Prostate gland (tissue), 2 donors: ENCODE results near the gene FOXP4. TPM values are rescaled to one million over a fixed set of nuclear protein-coding genes. Genes with fewer than 3 reads are reported as not detected.

Experiments
- DNase-seq: peaks from one replicate; pipeline ENCODE4 v3.0.0-alpha.2; 2019; ENCODE audit warnings: low spot score
- H3K27ac ChIP-seq, 2 donors: fragments of 200-600 bp; sonication (generic); 2 replicates each; pipeline ENCODE4 v1.5.1; 2017 to 2019
- H3K27me3 ChIP-seq: fragments of 200-600 bp; sonication (generic); replicated peaks from 2 replicates; pipeline ENCODE4 v1.5.1; 2019; ENCODE audit not compliant: insufficient read depth
- H3K36me3 ChIP-seq, 2 donors: fragments of 200-600 bp; sonication (generic); 1 replicate in 1 of 2; 2 replicates in 1 of 2; pipeline versions ENCODE4 v1.5.1 to v1.8.1; 2017 to 2019
- H3K4me1 ChIP-seq: fragments of 200-600 bp; sonication (generic); replicated peaks from 2 replicates; pipeline ENCODE4 v1.5.1; 2019
- H3K4me3 ChIP-seq, 2 donors: fragments of 200-600 bp; sonication (generic); 2 replicates each; pipeline ENCODE4 v1.5.1; 2017 to 2019
- H3K9me3 ChIP-seq: fragments of 200-600 bp; sonication (generic); 2 replicates; pipeline ENCODE4 v1.5.1; 2017
- POLR2A ChIP-seq: fragments of 450-650 bp; IDR thresholded peaks from one replicate; pipeline ENCODE4 v1.6.1; 2016; ENCODE audit warnings: antibody characterized with exemption, mild to moderate bottlenecking
- POLR2AphosphoS5 ChIP-seq: sonication (generic); formaldehyde crosslinking; IDR thresholded peaks from one replicate; pipeline ENCODE4 v1.6.1; 2017; ENCODE audit warnings: antibody characterized with exemption
- WGBS: methylation state at CpG from one replicate; pipeline ENCODE4 v1.1.5; 2018; 5-methylcytosine and 5-hydroxymethylcytosine counted together
- intact Hi-C: fragments of 100-400 bp; cut with DNase I; formaldehyde crosslinking; loops from one replicate; pipeline ENCODE4 v1.14.2; 2022
- total RNA-seq, 2 donors: library from RNA; depleted of rRNA; stranded (reverse); fragments of >200 nt; gene quantifications; one replicate each; pipeline ENCODE4 v1.1.0, GENCODE V29; 2016
- TF ChIP-seq, protein P1 (sequence below), 4 experiments: fragments of 200-600 bp in 2 of 4; fragments of 450-650 bp in 2 of 4; sonication (generic) in 2 of 4; IDR thresholded peaks; 1 replicate in 3 of 4; 2 replicates in 1 of 4; pipeline ENCODE4 v1.5.1; 2016 to 2019; ENCODE audit warnings: antibody characterized with exemption in 4 of 4, mild to moderate bottlenecking in 2 of 4, moderate library complexity in 2 of 4

The FOXP4 gene
- total RNA-seq, 2 donors from 2014 or later: 24.8 to 53.5 TPM

DNA sequence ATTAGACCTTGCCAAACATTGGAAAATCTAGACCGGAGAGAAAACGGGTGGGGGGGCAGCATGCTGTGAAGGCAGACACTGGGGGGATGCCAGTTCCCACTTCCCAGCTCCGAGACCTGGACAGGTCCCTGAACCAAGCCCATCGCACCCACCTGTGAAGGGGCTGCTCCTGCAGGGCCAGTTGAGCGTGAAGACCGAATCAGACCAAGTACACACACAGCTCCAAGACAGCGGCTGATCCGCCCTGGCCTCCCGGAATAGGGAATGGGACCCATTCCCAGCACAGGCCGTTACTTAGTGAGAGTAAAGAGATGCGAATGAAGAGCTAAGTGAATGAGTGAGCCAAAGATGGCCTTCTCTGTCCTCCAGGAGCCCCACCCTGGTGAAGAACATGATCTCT, 50.6 kb downstream of the FOXP4 start:
- H3K27ac ChIP-seq: no peak overlapping the region
- H3K36me3 ChIP-seq: peaks cover 5 to 9% of the 10 kb centered on the region in 2 donors
- DNase-seq: no peak
- H3K9me3 ChIP-seq: no peaks in the 10 kb centered on the region
- intact Hi-C loops: loop anchor here (10.0 kb wide), 1 partner anchor 188 kb away; the partner anchor contains the start of genes PRICKLE4 and TOMM6
- H3K27me3 ChIP-seq: no peaks in the 10 kb centered on the region
- no peak for TF ChIP-seq POLR2AphosphoS5
- TF ChIP-seq POLR2A: no peak
- TF ChIP-seq, protein P1, sequence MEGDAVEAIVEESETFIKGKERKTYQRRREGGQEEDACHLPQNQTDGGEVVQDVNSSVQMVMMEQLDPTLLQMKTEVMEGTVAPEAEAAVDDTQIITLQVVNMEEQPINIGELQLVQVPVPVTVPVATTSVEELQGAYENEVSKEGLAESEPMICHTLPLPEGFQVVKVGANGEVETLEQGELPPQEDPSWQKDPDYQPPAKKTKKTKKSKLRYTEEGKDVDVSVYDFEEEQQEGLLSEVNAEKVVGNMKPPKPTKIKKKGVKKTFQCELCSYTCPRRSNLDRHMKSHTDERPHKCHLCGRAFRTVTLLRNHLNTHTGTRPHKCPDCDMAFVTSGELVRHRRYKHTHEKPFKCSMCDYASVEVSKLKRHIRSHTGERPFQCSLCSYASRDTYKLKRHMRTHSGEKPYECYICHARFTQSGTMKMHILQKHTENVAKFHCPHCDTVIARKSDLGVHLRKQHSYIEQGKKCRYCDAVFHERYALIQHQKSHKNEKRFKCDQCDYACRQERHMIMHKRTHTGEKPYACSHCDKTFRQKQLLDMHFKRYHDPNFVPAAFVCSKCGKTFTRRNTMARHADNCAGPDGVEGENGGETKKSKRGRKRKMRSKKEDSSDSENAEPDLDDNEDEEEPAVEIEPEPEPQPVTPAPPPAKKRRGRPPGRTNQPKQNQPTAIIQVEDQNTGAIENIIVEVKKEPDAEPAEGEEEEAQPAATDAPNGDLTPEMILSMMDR (IDR thresholded peaks at IDR 0.05): no peak
- no peaks in the 10 kb centered on the region for H3K4me1 ChIP-seq
- 90% methylated on average over 11 of the region's 11 CpGs for WGBS
- H3K4me3 ChIP-seq: no peak overlapping the region

DNA sequence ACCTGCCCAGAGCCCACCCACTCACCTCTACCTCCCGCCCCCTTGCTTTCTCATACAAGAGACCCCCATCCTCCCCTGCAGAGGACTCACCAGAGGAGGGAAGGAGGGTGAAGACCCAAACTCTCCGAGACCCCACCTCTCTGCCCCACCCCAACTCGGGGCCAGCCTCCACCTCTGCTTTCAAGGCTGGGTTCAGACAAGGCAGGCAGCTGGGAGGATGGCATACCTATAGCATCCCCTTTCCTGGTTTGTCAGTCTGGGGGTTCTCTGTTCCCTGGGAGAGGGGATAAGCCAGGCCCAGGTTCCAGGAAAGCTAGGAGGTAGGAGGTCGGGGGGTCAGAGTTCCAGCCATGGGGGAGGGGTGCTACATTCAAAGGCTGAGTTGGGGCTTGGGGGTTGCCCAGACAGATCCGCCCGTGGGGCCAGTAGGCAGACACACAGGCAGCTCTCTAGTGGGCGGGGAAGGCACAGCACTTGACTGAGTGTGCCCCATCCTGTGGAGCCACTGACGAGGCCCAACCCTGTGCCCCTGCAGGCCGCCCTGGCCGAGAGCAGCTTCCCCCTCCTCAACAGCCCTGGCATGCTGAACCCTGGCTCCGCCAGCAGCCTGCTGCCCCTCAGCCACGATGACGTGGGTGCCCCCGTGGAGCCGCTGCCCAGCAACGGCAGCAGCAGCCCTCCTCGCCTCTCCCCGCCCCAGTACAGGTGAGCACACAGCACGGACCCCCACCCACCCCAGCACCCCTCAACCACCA, 51.2 kb downstream of the FOXP4 start:
- WGBS: 85% methylated on average over 17 of the region's 19 CpGs
- Histone ChIP-seq H3K27me3 (no peaks in the 10 kb centered on the region), H3K4me1 (no peaks in the 10 kb centered on the region), H3K9me3 (no peaks in the 10 kb centered on the region), H3K4me3 (no peak overlapping the region), H3K36me3 (peaks cover 5 to 9% of the 10 kb centered on the region in 2 donors), H3K27ac (no peak overlapping the region)
- TF ChIP-seq POLR2A (no peak), POLR2AphosphoS5 (no peak)
- TF ChIP-seq, protein P1 (IDR thresholded peaks at IDR 0.05): no peak
- intact Hi-C loops: loop anchor here (10.0 kb wide), 1 partner anchor 187 kb away; the partner anchor contains the start of genes PRICKLE4 and TOMM6
- DNase-seq: no peak

DNA sequence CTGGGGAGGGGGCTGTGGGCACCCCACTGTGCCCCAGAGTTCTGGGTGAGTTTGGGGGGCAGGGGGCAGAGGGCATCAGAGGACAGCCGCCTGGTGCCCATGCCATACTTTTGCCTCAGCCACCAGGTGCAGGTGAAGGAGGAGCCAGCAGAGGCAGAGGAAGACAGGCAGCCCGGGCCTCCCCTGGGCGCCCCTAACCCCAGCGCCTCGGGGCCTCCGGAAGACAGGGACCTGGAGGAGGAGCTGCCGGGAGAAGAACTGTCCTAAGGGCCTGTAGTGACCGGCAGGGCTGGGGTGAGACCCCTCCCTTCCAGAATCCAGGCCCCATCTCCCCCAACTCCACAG, 52.5 kb downstream of the FOXP4 start:
- no peaks in the 10 kb centered on the region for H3K4me1 ChIP-seq
- H3K36me3 ChIP-seq: peaks cover 5 to 9% of the 10 kb centered on the region in 2 donors
- no peaks in the 10 kb centered on the region for H3K27me3 ChIP-seq
- 86% methylated on average over 7 of the region's 8 CpGs for WGBS
- H3K4me3 ChIP-seq: no peak overlapping the region
- no peak for DNase-seq
- intact Hi-C loops: loop anchor here (10.0 kb wide), 1 partner anchor 186 kb away; the partner anchor contains the start of genes PRICKLE4 and TOMM6
- no peaks in the 10 kb centered on the region for H3K9me3 ChIP-seq
- no peak overlapping the region for H3K27ac ChIP-seq
- TF ChIP-seq, protein P1 (IDR thresholded peaks at IDR 0.05): no peak
- TF ChIP-seq POLR2AphosphoS5: no peak
- no peak for TF ChIP-seq POLR2A

DNA sequence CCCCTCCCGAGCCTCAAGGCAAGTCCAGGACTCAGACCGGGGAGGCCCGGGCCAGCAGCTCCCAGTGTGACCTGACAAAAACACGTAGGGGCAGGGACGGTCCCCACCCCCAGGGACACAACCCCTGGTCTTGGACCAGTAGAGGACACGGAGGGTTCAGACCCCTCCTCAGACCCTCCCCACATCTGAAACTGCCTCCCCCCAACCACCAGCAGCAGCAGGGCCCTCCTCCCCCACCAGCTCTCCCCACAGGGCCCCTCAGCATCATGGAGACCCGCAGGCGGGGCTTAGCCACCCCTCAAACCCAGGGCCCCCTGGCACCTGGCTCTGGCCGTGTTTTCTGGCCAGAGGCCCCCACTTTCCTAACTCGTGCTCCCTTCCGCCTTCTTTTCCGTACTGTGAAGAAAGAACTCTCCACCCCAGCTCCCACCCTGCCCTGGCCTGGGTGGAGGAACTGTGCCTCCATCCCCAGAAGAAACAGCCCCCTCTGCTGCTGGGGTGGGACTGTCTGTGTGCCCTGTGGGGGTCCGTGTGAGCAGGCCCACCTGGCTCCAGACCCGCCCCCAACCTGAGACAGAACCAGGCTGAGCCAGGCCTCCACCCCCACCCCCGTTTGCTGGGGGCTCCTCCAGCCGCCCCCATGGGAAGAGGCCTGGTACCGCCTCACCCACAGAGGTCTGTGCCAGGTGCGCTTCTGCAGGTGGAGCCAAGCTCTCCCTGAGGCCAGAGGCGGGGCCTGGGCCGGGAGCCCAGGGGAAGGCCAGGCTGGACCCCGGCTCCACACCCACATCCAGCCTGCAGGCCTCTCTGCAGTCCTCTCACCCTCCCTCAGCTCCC, 53.1 kb downstream of the FOXP4 start:
- no peak overlapping the region for H3K27ac ChIP-seq
- no peaks in the 10 kb centered on the region for H3K4me1 ChIP-seq
- H3K9me3 ChIP-seq: no peaks in the 10 kb centered on the region
- intact Hi-C loops: loop anchor here (10.0 kb wide), 1 partner anchor 186 kb away; the partner anchor contains the start of genes PRICKLE4 and TOMM6
- DNase-seq: no peak
- peaks cover 5 to 9% of the 10 kb centered on the region in 2 donors for H3K36me3 ChIP-seq
- 64% methylated on average over 20 of the region's 21 CpGs for WGBS
- no peaks in the 10 kb centered on the region for H3K27me3 ChIP-seq
- TF ChIP-seq, protein P1 (IDR thresholded peaks at IDR 0.05): no peak
- TF ChIP-seq POLR2A: no peak
- no peak for TF ChIP-seq POLR2AphosphoS5
- H3K4me3 ChIP-seq: no peak overlapping the region
